Ascending aorta (tissue), 2 donors: ENCODE data around the gene DIAPH2. TPM values are rescaled to one million over a fixed set of nuclear protein-coding genes. Genes with fewer than 3 reads are reported as not detected.

Experiments used
- DNase-seq, 2 donors: peaks; one replicate each; pipeline ENCODE4 v3.0.0-alpha.2; 2019; ENCODE audit warnings: low spot score in 2 of 2
- H3K27ac ChIP-seq, 2 donors: fragments of 200-600 bp; sonication (generic); one replicate each; pipeline ENCODE4 v1.5.1; 2016 to 2017; ENCODE audit warnings: mild to moderate bottlenecking in 1 of 2
- H3K27me3 ChIP-seq: fragments of 200-600 bp; sonication (generic); one replicate; pipeline ENCODE4 v1.5.1; 2017
- H3K36me3 ChIP-seq, 2 donors: fragments of 200-600 bp; sonication (generic); one replicate each; pipeline ENCODE4 v1.5.1; 2016
- H3K4me1 ChIP-seq, 2 donors: fragments of 200-600 bp; sonication (generic); one replicate each; pipeline ENCODE4 v1.5.1; 2016 to 2017; ENCODE audit warnings: mild to moderate bottlenecking in 1 of 2
- H3K4me3 ChIP-seq, 2 donors: fragments of 200-600 bp; sonication (generic); one replicate each; pipeline ENCODE4 v1.5.1; 2016 to 2017; ENCODE audit warnings: mild to moderate bottlenecking in 1 of 2
- H3K9me3 ChIP-seq, 2 donors: fragments of 200-600 bp; sonication (generic); one replicate each; pipeline ENCODE4 v1.5.1; 2016
- intact Hi-C: fragments of 100-400 bp; cut with DNase I; formaldehyde crosslinking; loops from one replicate; pipeline ENCODE4 v1.15.1; 2023
- total RNA-seq: library from RNA; depleted of rRNA; stranded (reverse); fragments of >200 nt; gene quantifications from one replicate; pipeline ENCODE4 v1.1.0, GENCODE V29; 2016
- TF ChIP-seq, protein P1 (sequence below), 3 experiments: fragments of 200-600 bp in 2 of 3; fragments of 450-650 bp in 1 of 3; sonication (generic) in 2 of 3; IDR thresholded peaks; one replicate each; pipeline ENCODE4 v1.5.1; 2016 to 2019; ENCODE audit warnings: antibody characterized with exemption in 3 of 3, mild to moderate bottlenecking in 1 of 3, moderate library complexity in 1 of 3

The DIAPH2 gene
- total RNA-seq, 1 donor from 2014 or later = 27.9 TPM

GRCh38 chrX:96929036-96929435 is 244.4 kb downstream of the DIAPH2 start:
- Histone ChIP-seq H3K27ac (no peak overlapping the region), H3K9me3 (no peaks in the 10 kb centered on the region), H3K27me3 (no peaks in the 10 kb centered on the region), H3K4me3 (no peak overlapping the region), H3K4me1 (no peaks in the 10 kb centered on the region), H3K36me3 (no peaks in the 10 kb centered on the region)
- intact Hi-C loops = no loop called here
- TF ChIP-seq, protein P1, sequence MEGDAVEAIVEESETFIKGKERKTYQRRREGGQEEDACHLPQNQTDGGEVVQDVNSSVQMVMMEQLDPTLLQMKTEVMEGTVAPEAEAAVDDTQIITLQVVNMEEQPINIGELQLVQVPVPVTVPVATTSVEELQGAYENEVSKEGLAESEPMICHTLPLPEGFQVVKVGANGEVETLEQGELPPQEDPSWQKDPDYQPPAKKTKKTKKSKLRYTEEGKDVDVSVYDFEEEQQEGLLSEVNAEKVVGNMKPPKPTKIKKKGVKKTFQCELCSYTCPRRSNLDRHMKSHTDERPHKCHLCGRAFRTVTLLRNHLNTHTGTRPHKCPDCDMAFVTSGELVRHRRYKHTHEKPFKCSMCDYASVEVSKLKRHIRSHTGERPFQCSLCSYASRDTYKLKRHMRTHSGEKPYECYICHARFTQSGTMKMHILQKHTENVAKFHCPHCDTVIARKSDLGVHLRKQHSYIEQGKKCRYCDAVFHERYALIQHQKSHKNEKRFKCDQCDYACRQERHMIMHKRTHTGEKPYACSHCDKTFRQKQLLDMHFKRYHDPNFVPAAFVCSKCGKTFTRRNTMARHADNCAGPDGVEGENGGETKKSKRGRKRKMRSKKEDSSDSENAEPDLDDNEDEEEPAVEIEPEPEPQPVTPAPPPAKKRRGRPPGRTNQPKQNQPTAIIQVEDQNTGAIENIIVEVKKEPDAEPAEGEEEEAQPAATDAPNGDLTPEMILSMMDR (IDR thresholded peaks at IDR 0.05) = no peak
- DNase-seq = no peak

DNA sequence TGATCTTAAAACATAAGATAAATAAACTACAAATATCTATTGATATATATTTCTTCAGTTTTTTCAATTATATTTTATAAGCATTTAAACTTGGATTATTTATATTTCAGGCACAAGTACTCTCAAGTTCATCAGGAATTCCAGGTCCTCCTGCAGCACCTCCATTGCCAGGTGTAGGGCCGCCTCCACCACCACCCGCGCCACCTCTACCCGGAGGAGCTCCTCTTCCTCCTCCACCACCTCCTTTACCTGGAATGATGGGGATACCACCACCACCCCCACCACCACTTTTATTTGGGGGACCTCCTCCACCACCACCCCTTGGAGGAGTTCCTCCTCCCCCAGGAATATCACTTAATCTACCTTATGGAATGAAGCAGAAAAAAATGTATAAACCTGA is 273.1 kb downstream of the DIAPH2 start:
- H3K27me3 ChIP-seq = no peaks in the 10 kb centered on the region
- H3K4me1 ChIP-seq = no peaks in the 10 kb centered on the region
- DNase-seq = no peak
- intact Hi-C loops = no loop called here
- TF ChIP-seq, protein P1 (IDR thresholded peaks at IDR 0.05) = no peak
- no peak overlapping the region for H3K27ac ChIP-seq
- H3K4me3 ChIP-seq = no peak overlapping the region
- H3K9me3 ChIP-seq = peaks cover 0 to 11% of the 10 kb centered on the region in 2 donors
- H3K36me3 ChIP-seq = peaks cover 2 to 18% of the 10 kb centered on the region in 2 donors

DNA sequence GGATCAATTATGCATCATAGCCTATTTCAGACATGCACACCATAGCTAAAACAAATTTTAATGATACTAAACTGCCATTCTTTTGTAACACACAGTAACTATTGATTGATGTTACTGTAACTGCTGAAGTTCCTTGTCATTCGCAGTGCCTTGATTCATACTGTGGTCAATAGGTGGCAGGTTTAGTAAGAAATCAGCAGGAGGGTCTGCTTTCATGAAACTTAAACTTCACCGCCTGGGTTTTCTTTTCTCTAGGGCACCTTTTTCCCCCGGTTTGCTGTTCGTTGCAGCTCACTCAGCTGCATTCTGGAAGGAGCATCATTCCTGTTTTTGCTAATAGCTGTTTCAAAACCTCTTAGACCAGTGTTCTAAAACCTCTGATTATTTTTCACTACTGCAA is 287.2 kb downstream of the DIAPH2 start:
- intact Hi-C loops = loop anchor here (10.0 kb wide), 1 partner anchor 553 kb away; no protein-coding TSS in a partner anchor
- TF ChIP-seq, protein P1 (IDR thresholded peaks at IDR 0.05) = no peak
- no peaks in the 10 kb centered on the region for H3K9me3 ChIP-seq

DNA sequence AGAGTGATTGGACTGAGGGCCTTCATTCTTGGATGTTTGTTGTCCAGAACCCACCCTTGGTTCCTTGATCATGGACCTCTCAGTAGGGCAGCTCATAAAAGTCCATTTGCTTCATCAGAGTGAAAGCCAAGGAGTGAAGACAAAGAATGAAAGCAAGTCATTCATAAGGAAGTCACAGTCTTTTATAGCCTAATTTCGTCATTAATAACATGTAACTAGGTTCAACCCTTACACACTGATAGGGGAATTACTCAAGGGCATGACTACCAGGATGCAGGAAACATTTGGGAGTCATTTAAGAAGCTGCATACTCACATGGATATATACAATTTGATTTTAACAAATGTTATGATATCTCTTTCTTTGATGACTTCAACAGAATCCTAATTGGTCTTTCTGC is 294.3 kb downstream of the DIAPH2 start:
- intact Hi-C loops = loop anchor here (10.0 kb wide), 1 partner anchor 546 kb away; no protein-coding TSS in a partner anchor

More for the DNA sequence above, 287.2 kb downstream of the DIAPH2 start:
- Histone ChIP-seq H3K27me3 (no peaks in the 10 kb centered on the region), H3K4me1 (no peaks in the 10 kb centered on the region), H3K4me3 (no peak overlapping the region), H3K27ac (no peak overlapping the region), H3K36me3 (no peaks in the 10 kb centered on the region)
- no peak for DNase-seq

DNA sequence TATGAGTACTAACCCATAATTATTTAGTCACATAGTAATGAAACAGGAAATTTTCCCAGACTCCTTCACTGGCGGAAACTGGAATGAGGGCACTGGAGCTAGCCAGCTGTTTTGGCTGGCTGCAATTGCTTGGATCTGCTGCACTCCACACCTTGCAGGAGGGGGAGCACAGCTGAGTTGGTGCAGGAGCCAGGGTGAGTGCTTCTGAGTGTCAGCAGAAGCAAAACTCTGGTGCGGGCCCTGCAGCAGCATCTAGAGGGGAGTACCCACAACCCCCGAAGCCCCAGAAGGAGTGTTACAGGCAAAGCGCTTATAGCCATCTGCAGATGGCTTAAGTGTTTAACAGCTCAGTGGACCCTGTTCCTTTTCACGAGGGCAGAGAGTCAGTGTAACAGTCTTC is 295.1 kb downstream of the DIAPH2 start:
- Histone ChIP-seq H3K36me3 (peaks cover 0 to 4% of the 10 kb centered on the region in 2 donors), H3K27ac (no peak overlapping the region), H3K9me3 (no peaks in the 10 kb centered on the region), H3K4me1 (no peaks in the 10 kb centered on the region), H3K4me3 (no peak overlapping the region), H3K27me3 (no peaks in the 10 kb centered on the region)
- DNase-seq = no peak
- intact Hi-C loops = loop anchor here (10.0 kb wide), 1 partner anchor 545 kb away; no protein-coding TSS in a partner anchor
- TF ChIP-seq, protein P1 (IDR thresholded peaks at IDR 0.05) = no peak

More for the DNA sequence above, 294.3 kb downstream of the DIAPH2 start:
- no peak for DNase-seq
- H3K36me3 ChIP-seq = peaks cover 0 to 4% of the 10 kb centered on the region in 2 donors
- H3K4me3 ChIP-seq = no peak overlapping the region
- TF ChIP-seq, protein P1 (IDR thresholded peaks at IDR 0.05) = no peak
- no peaks in the 10 kb centered on the region for H3K9me3 ChIP-seq
- H3K4me1 ChIP-seq = no peaks in the 10 kb centered on the region
- no peaks in the 10 kb centered on the region for H3K27me3 ChIP-seq
- no peak overlapping the region for H3K27ac ChIP-seq

DNA sequence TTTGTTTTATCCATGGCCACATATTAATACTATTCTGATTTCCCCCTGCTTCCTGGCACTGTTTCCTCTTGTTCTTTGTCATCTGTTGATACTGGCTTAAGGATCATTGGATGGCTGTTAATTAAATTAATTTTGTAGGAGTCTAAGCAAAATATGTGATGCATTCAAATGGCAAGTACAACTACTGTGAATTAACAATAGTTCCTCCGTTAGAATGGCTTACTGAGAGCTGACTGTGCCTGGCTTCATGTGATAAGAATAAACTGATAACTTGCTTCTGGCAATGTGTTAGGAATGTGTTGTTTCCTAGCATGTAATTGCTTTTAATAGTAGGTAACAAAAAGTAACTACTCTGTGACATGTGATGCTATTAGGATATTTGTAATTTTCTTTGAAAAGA is 297.5 kb downstream of the DIAPH2 start:
- DNase-seq = no peak
- Histone ChIP-seq H3K27me3 (no peaks in the 10 kb centered on the region), H3K4me3 (no peak overlapping the region), H3K9me3 (no peaks in the 10 kb centered on the region), H3K4me1 (no peaks in the 10 kb centered on the region), H3K27ac (no peak overlapping the region), H3K36me3 (peaks cover 0 to 4% of the 10 kb centered on the region in 2 donors)
- intact Hi-C loops = no loop called here
- TF ChIP-seq, protein P1 (IDR thresholded peaks at IDR 0.05) = no peak
